GM12891 (cell line): ENCODE results near the gene KCNMA1.

ENCODE experiments used
- POLR2A ChIP-seq: IDR thresholded peaks from 2 replicates; pipeline ENCODE4 v1.6.1; 2011; ENCODE audit warnings: low read depth, low read length, control low read depth
- POLR2AphosphoS5 ChIP-seq: IDR thresholded peaks from 2 replicates; pipeline ENCODE4 v1.6.1; 2011; ENCODE audit warnings: low read depth, low read length, control low read depth
- SPI1 ChIP-seq: IDR thresholded peaks from 2 replicates; pipeline ENCODE4 v1.6.1; 2011; ENCODE audit warnings: low read depth, low read length, control low read depth

DNA sequence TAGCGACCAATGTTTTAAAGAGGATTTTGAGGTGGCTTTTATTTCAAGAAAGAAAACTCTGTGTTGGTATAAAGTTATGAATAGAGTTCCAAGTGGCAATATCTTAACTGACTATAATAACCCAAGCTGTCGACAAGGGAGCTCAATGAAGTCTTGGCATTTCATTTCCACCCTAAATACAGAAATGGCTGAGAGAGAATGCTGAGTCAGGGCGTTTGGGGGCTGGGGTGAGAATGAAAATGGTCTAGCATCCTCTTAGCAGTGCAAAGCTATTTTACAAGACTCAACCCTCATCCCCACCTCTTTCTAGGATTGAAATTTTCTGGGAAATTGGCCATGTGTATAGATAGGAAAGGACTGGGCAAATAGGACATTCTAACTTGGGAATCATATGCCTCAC lies 759.1 kb downstream of the KCNMA1 start:
- TF ChIP-seq POLR2AphosphoS5 (no peak), POLR2A (no peak), SPI1 (no peak)
